Measurements from ENCODE around the gene TMED6. TPM values are rescaled to one million over a fixed set of nuclear protein-coding genes. Genes with fewer than 3 reads are reported as not detected.

Gene TMED6
- polyA plus RNA-seq, 3 donors: 0.29 TPM; not detected in 2

DNA sequence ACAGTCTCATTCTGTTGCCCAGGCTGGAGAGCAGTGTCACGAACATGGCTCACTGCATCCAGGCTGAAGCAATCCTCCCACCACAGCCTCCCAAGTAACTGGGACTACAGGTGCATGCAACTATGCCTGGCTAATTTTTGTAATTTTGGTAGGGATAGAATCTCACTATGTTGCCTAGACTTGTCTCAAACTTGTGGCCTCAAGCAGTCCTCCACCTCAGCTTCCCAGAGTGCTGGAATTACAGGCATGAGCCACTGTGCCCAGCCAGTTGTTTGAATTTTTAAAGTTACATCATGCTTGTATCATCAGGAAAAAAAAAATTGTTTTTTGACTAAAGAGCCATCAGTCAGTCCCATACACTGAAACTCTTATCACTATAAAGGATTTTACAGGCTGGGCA is 57.5 kb downstream of the TMED6 start:
- H3K9me3 ChIP-seq (replicated peaks in 1 of 2; ENCODE audit: control insufficient read depth in 1 of 2, insufficient read depth in 1 of 2, low read length in 2 of 2): no peaks in the 10 kb centered on the region
- intact Hi-C loops (cut with micrococcal nuclease): no loop called here
- no peak overlapping the region for H3K4me3 ChIP-seq (replicated peaks in 1 of 3; ENCODE audit: low read depth in 2 of 3, low read length in 3 of 3)
- DNase-seq: no peak
- no peaks in the 10 kb centered on the region for H3K36me3 Mint-ChIP-seq
- H3K4me3 Mint-ChIP-seq: no peak overlapping the region
- H3K4me1 Mint-ChIP-seq: peaks cover 13% of the 10 kb centered on the region
- TF ChIP-seq, protein P1, sequence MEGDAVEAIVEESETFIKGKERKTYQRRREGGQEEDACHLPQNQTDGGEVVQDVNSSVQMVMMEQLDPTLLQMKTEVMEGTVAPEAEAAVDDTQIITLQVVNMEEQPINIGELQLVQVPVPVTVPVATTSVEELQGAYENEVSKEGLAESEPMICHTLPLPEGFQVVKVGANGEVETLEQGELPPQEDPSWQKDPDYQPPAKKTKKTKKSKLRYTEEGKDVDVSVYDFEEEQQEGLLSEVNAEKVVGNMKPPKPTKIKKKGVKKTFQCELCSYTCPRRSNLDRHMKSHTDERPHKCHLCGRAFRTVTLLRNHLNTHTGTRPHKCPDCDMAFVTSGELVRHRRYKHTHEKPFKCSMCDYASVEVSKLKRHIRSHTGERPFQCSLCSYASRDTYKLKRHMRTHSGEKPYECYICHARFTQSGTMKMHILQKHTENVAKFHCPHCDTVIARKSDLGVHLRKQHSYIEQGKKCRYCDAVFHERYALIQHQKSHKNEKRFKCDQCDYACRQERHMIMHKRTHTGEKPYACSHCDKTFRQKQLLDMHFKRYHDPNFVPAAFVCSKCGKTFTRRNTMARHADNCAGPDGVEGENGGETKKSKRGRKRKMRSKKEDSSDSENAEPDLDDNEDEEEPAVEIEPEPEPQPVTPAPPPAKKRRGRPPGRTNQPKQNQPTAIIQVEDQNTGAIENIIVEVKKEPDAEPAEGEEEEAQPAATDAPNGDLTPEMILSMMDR (IDR thresholded peaks at IDR 0.05): no peak
- H4K20me1 ChIP-seq (ENCODE audit: insufficient read depth, low read length): no peaks in the 10 kb centered on the region
- no peak overlapping the region for H3K4me2 ChIP-seq (replicated peaks; ENCODE audit: extremely low read depth, low read length, poor library complexity, severe bottlenecking)
- H3K36me3 ChIP-seq (replicated peaks in 1 of 2; ENCODE audit: control insufficient read depth in 1 of 2, insufficient read depth in 2 of 2, low read length in 2 of 2): no peaks in the 10 kb centered on the region
- peaks cover 2 to 5% (median 5%) of the 10 kb centered on the region in 3 donors for H3K27me3 Mint-ChIP-seq (ENCODE audit: low read depth in 3 of 3)
- no peaks in the 10 kb centered on the region for H3K79me2 ChIP-seq (ENCODE audit: insufficient read depth, low read length)
- H3K27me3 ChIP-seq (ENCODE audit: control insufficient read depth in 2 of 2, insufficient read depth in 2 of 2, low read length in 2 of 2): no peaks in the 10 kb centered on the region
- no peak overlapping the region for H3K27ac ChIP-seq (ENCODE audit: low read depth in 1 of 2, low read length in 2 of 2)
- no CpG with 5 or more reads among the region's 1 CpG for WGBS (ENCODE audit: insufficient coverage)
- H2AFZ ChIP-seq (ENCODE audit: insufficient read depth, low read depth, low read length, poor library complexity, severe bottlenecking): no peak overlapping the region
- H3K9me3 Mint-ChIP-seq: peaks cover 0 to 2% (median 0%) of the 10 kb centered on the region in 7 donors
- no peak overlapping the region for H3K9ac ChIP-seq (ENCODE audit: insufficient read depth, low read length, poor library complexity, severe bottlenecking)
- peaks cover 10 to 15% of the 10 kb centered on the region in 2 donors for H3K4me1 ChIP-seq (ENCODE audit: control insufficient read depth in 1 of 2, insufficient read depth in 2 of 2, low read length in 2 of 2)
- no peak overlapping the region for H3K27ac Mint-ChIP-seq

DNA sequence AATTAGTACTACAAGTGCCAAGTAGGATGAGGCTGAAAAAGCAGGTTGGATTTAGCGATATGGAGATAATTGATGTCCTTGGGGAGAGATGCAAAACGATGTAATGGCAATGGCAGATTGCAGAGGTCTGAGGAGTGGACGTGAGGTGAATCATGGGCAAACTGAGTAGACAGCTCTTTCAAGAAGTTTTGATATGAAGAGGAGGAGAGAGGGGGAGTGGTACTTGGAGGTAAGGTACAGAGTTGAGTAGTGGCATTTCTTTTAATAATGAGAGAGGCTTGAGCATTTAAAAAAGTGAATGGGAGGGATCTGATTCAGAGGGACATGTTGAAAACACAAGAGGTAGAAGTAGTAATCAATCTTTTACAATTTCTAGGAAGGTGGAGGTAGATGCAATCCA is 58.2 kb downstream of the TMED6 start:
- Histone ChIP-seq H3K9me3 (replicated peaks in 1 of 2; ENCODE audit: control insufficient read depth in 1 of 2, insufficient read depth in 1 of 2, low read length in 2 of 2) (no peaks in the 10 kb centered on the region), H3K79me2 (ENCODE audit: insufficient read depth, low read length) (no peaks in the 10 kb centered on the region), H3K27me3 (ENCODE audit: control insufficient read depth in 2 of 2, insufficient read depth in 2 of 2, low read length in 2 of 2) (no peaks in the 10 kb centered on the region), H3K36me3 (replicated peaks in 1 of 2; ENCODE audit: control insufficient read depth in 1 of 2, insufficient read depth in 2 of 2, low read length in 2 of 2) (no peaks in the 10 kb centered on the region), H3K27ac (ENCODE audit: low read depth in 1 of 2, low read length in 2 of 2) (no peak overlapping the region), H4K20me1 (ENCODE audit: insufficient read depth, low read length) (no peaks in the 10 kb centered on the region), H3K4me3 (replicated peaks in 1 of 3; ENCODE audit: low read depth in 2 of 3, low read length in 3 of 3) (no peak overlapping the region), H3K4me2 (replicated peaks; ENCODE audit: extremely low read depth, low read length, poor library complexity, severe bottlenecking) (no peak overlapping the region), H3K4me1 (ENCODE audit: control insufficient read depth in 1 of 2, insufficient read depth in 2 of 2, low read length in 2 of 2) (peaks cover 4 to 8% of the 10 kb centered on the region in 2 donors), H3K9ac (ENCODE audit: insufficient read depth, low read length, poor library complexity, severe bottlenecking) (no peak overlapping the region), H2AFZ (ENCODE audit: insufficient read depth, low read depth, low read length, poor library complexity, severe bottlenecking) (no peak overlapping the region)
- peaks cover 0 to 2% (median 0%) of the 10 kb centered on the region in 7 donors for H3K9me3 Mint-ChIP-seq
- TF ChIP-seq, protein P1 (IDR thresholded peaks at IDR 0.05): no peak
- H3K4me1 Mint-ChIP-seq: peaks cover 7% of the 10 kb centered on the region
- H3K36me3 Mint-ChIP-seq: no peaks in the 10 kb centered on the region
- H3K27ac Mint-ChIP-seq: no peak overlapping the region
- intact Hi-C loops (cut with micrococcal nuclease): no loop called here
- H3K27me3 Mint-ChIP-seq (ENCODE audit: low read depth in 3 of 3): peaks cover 2 to 8% (median 6%) of the 10 kb centered on the region in 3 donors
- WGBS (ENCODE audit: insufficient coverage): 94% methylated on average over 3 of the region's 3 CpGs
- no peak overlapping the region for H3K4me3 Mint-ChIP-seq
- DNase-seq: no peak

Other genes starting within 250 kb of the TMED6 start
- gene HAS3, start 246.1 kb downstream of the TMED6 start, polyA plus RNA-seq: 1 to 10 TPM in 1 of 3 donors, not detected in 2; 1.3 TPM
- 100 to 1,000 TPM in 2 of 3 donors, 10 to 100 TPM in 1; 45.9 to 172 (median 158) TPM for gene CHTF8, start 219.2 kb downstream of the TMED6 start, polyA plus RNA-seq
- gene UTP4, start 219.1 kb downstream of the TMED6 start, polyA plus RNA-seq: 10 to 100 TPM; 15.3 to 27.8 (median 19.6) TPM
- gene SNTB2, start 164.6 kb downstream of the TMED6 start, polyA plus RNA-seq: 1 to 10 TPM; 1.2 to 6.0 (median 5.0) TPM
- gene VPS4A, start 40.4 kb downstream of the TMED6 start, polyA plus RNA-seq: 10 to 100 TPM; 18.2 to 25.7 (median 21.8) TPM
- gene PDF, start 21.2 kb downstream of the TMED6 start, polyA plus RNA-seq: 1 to 10 TPM; 2.3 to 7.2 (median 4.2) TPM
- 10 to 100 TPM; 11.9 to 24.1 (median 21.6) TPM for gene COG8, start 12.2 kb downstream of the TMED6 start, polyA plus RNA-seq
- 10 to 100 TPM in 2 of 3 donors, 1 to 10 TPM in 1; 3.0 to 16.4 (median 14.2) TPM for gene NIP7, start 12.0 kb downstream of the TMED6 start, polyA plus RNA-seq
- gene TERF2, start 34.2 kb upstream of the TMED6 start, polyA plus RNA-seq: 10 to 100 TPM in 2 of 3 donors, 1 to 10 TPM in 1; 8.8 to 11.2 (median 10.5) TPM
- 10 to 100 TPM; 32.3 to 90.4 (median 84.9) TPM for gene CYB5B, start 72.8 kb upstream of the TMED6 start, polyA plus RNA-seq
- gene NFAT5, start 214.2 kb upstream of the TMED6 start, polyA plus RNA-seq: 1 to 10 TPM; 2.4 to 6.9 (median 2.5) TPM